Right atrium auricular region (tissue), 2 donors: ENCODE data around the gene RIPOR3. TPM values are rescaled to one million over a fixed set of nuclear protein-coding genes. Genes with fewer than 3 reads are reported as not detected.

Experiments
- DNase-seq: peaks from one replicate; pipeline ENCODE4 v3.0.0-alpha.2; 2019; ENCODE audit warnings: low spot score
- H3K27ac ChIP-seq, 2 donors: fragments of 200-600 bp; sonication (generic); 1 replicate in 1 of 2; 2 replicates in 1 of 2; pipeline ENCODE4 v1.5.1; 2016 to 2019
- H3K27me3 ChIP-seq, 2 donors: fragments of 200-600 bp; sonication (generic); one replicate each; pipeline versions ENCODE4 v1.5.1 to v1.6.0; 2017 to 2019
- H3K36me3 ChIP-seq: fragments of 200-600 bp; sonication (generic); one replicate; pipeline ENCODE4 v1.5.1; 2016
- H3K4me1 ChIP-seq, 2 donors: fragments of 200-600 bp; sonication (generic); one replicate each; pipeline versions ENCODE4 v1.5.1 to v1.6.0; 2017 to 2019
- H3K4me3 ChIP-seq, 2 donors: fragments of 200-600 bp; sonication (generic); 1 replicate in 1 of 2; 2 replicates in 1 of 2; pipeline ENCODE4 v1.5.1; 2017 to 2019; ENCODE audit warnings: mild to moderate bottlenecking in 1 of 2, moderate library complexity in 1 of 2
- H3K9me3 ChIP-seq, 2 donors: fragments of 200-600 bp; sonication (generic); one replicate each; pipeline ENCODE4 v1.5.1; 2019
- CTCF ChIP-seq, 2 donors: fragments of 200-600 bp; sonication (generic); IDR thresholded peaks; one replicate each; pipeline ENCODE4 v1.5.1; 2019; ENCODE audit warnings: antibody characterized with exemption in 2 of 2
- total RNA-seq, 2 donors: library from RNA; depleted of rRNA; stranded (reverse); fragments of >200 nt; gene quantifications; one replicate each; pipeline ENCODE4 v1.1.0, GENCODE V29; 2016

The RIPOR3 gene
- total RNA-seq, 2 donors from 2014 or later: 2.9 to 4.7 TPM

- H3K9me3 ChIP-seq: no peaks in the 10 kb centered on the region
- no peak overlapping the region for H3K4me3 ChIP-seq
- H3K27me3 ChIP-seq: no peaks in the 10 kb centered on the region
- no peak for TF ChIP-seq CTCF (IDR thresholded peaks at IDR 0.05)
- DNase-seq: no peak
- H3K27ac ChIP-seq: no peak overlapping the region
- H3K36me3 ChIP-seq: peaks cover 78% of the 10 kb centered on the region
- H3K4me1 ChIP-seq: no peaks in the 10 kb centered on the region
These were observed 106.1 kb downstream of the RIPOR3 start for GRCh38 chr20:50585214-50585613.

DNA sequence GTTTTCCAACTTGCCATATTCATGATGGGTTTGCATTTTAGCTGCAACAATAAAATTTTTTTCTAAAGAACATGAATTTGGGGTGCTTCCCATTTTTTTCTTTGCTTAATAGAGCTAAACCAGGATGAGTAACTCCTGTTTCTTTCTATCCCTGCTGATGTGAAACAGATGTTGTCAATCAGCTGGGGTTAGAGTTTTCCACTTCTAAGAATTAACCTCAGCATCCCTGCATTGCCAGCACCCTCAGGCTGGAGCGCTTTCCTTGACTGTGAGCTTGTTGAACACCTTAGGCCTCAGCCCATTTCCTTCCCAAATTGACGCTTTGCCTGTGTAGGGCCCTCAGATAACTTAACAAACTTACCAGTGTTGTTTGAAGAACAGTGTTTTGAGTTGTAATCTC, 106.7 kb downstream of the RIPOR3 start:
- H3K27me3 ChIP-seq: no peaks in the 10 kb centered on the region
- H3K9me3 ChIP-seq: no peaks in the 10 kb centered on the region
- H3K36me3 ChIP-seq: peaks cover 81% of the 10 kb centered on the region
- H3K27ac ChIP-seq: no peak overlapping the region
- H3K4me1 ChIP-seq: no peaks in the 10 kb centered on the region
- no peak for DNase-seq
- no peak overlapping the region for H3K4me3 ChIP-seq
- no peak for TF ChIP-seq CTCF (IDR thresholded peaks at IDR 0.05)

GRCh38 chr20:50583442-50584150, 107.7 kb downstream of the RIPOR3 start:
- H3K27me3 ChIP-seq: no peaks in the 10 kb centered on the region
- H3K27ac ChIP-seq: no peak overlapping the region
- H3K9me3 ChIP-seq: no peaks in the 10 kb centered on the region
- H3K4me3 ChIP-seq: no peak overlapping the region
- DNase-seq: no peak
- peaks cover 92% of the 10 kb centered on the region for H3K36me3 ChIP-seq
- no peak for TF ChIP-seq CTCF (IDR thresholded peaks at IDR 0.05)
- no peaks in the 10 kb centered on the region for H3K4me1 ChIP-seq

DNA sequence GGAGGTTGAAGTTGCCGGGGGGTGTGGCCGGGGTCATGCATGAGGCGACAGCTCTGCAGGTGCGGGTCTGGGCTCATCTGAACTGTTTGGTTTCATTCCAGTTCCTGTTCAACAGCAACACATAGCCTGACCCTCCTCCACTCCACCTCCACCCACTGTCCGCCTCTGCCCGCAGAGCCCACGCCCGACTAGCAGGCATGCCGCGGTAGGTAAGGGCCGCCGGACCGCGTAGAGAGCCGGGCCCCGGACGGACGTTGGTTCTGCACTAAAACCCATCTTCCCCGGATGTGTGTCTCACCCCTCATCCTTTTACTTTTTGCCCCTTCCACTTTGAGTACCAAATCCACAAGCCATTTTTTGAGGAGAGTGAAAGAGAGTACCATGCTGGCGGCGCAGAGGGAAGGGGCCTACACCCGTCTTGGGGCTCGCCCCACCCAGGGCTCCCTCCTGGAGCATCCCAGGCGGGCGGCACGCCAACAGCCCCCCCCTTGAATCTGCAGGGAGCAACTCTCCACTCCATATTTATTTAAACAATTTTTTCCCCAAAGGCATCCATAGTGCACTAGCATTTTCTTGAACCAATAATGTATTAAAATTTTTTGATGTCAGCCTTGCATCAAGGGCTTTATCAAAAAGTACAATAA, 108.6 kb downstream of the RIPOR3 start:
- Histone ChIP-seq H3K4me3 (no peak overlapping the region), H3K27me3 (no peaks in the 10 kb centered on the region), H3K9me3 (no peaks in the 10 kb centered on the region), H3K36me3 (peaks cover 99% of the 10 kb centered on the region), H3K4me1 (peaks cover 0 to 2% of the 10 kb centered on the region in 2 donors), H3K27ac (no peak overlapping the region)
- no peak for TF ChIP-seq CTCF (IDR thresholded peaks at IDR 0.05)
- DNase-seq: no peak

DNA sequence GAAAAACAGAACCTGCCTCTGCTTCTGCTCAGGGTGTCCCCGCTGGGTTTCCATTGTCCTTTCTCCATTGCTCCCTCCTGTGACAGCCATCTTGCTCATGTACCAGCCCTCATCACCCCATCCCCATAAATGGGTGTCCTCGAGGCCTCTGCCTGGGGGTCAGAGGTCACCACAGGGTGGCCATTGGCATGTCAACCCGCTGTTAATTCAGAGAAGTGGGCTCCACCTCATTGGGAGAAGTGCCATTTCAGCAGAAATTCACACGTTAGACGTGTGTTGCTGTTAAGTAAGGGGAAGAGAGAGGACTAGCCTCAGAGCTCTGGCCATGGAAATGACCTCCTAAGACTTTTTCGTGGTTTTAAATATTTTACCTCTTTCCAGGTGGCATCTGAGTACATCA, 109.2 kb downstream of the RIPOR3 start:
- DNase-seq: no peak
- Histone ChIP-seq H3K27me3 (no peaks in the 10 kb centered on the region), H3K27ac (no peak overlapping the region), H3K9me3 (no peaks in the 10 kb centered on the region), H3K4me3 (no peak overlapping the region), H3K4me1 (peaks cover 0 to 7% of the 10 kb centered on the region in 2 donors), H3K36me3 (peaks cover 97% of the 10 kb centered on the region)
- no peak for TF ChIP-seq CTCF (IDR thresholded peaks at IDR 0.05)
